Gastroesophageal sphincter (tissue), 4 donors: ENCODE data around the gene PTRH1. TPM values are rescaled to one million over a fixed set of nuclear protein-coding genes. Genes with fewer than 3 reads are reported as not detected.

Experiments used
- ATAC-seq: fragments of 150-250 bp; one replicate; pipeline ENCODE4 v1.9.1; 2016; ENCODE audit warnings: mild to moderate bottlenecking, moderate library complexity
- H3K27ac ChIP-seq, 4 donors: fragments of 200-600 bp; sonication (generic) in 3 of 4; 1 replicate in 3 of 4; 2 replicates in 1 of 4; pipeline ENCODE4 v1.5.1; 2016 to 2019
- H3K27me3 ChIP-seq: fragments of 200-600 bp; sonication (generic); one replicate; pipeline ENCODE4 v1.5.1; 2019
- H3K36me3 ChIP-seq, 2 donors: fragments of 200-600 bp; sonication (generic); one replicate each; pipeline ENCODE4 v1.5.1; 2019; ENCODE audit warnings: control low read depth in 1 of 2
- H3K4me1 ChIP-seq, 3 donors: fragments of 200-600 bp; sonication (generic); 1 replicate in 2 of 3; 2 replicates in 1 of 3; pipeline ENCODE4 v1.5.1; 2016 to 2019; ENCODE audit warnings: control low read depth in 2 of 3
- H3K4me3 ChIP-seq, 2 donors: fragments of 200-600 bp; sonication (generic); one replicate each; pipeline ENCODE4 v1.5.1; 2019; ENCODE audit warnings: mild to moderate bottlenecking in 1 of 2, moderate library complexity in 1 of 2
- H3K9me3 ChIP-seq, 3 donors: fragments of 200-600 bp; sonication (generic); one replicate each; pipeline ENCODE4 v1.5.1; 2017 to 2019; ENCODE audit warnings: control low read depth in 2 of 3
- CTCF ChIP-seq, 4 experiments: fragments of 200-600 bp in 2 of 4; fragments of 450-650 bp in 2 of 4; sonication (generic) in 1 of 4; IDR thresholded peaks; one replicate each; pipeline ENCODE4 v1.5.1; 2017 to 2019; ENCODE audit warnings: antibody characterized with exemption in 4 of 4, mild to moderate bottlenecking in 2 of 4, moderate library complexity in 2 of 4
- EP300 ChIP-seq: sonication (generic); formaldehyde crosslinking; IDR thresholded peaks from one replicate; pipeline ENCODE4 v1.6.1; 2017; ENCODE audit warnings: antibody characterized with exemption, mild to moderate bottlenecking
- POLR2A ChIP-seq, 2 donors: fragments of 450-650 bp; IDR thresholded peaks; one replicate each; pipeline ENCODE4 v1.6.1; 2017; ENCODE audit warnings: antibody characterized with exemption in 2 of 2, mild to moderate bottlenecking in 2 of 2, moderate library complexity in 1 of 2
- POLR2AphosphoS5 ChIP-seq: sonication (generic); formaldehyde crosslinking; IDR thresholded peaks from one replicate; pipeline ENCODE4 v1.6.1; 2017; ENCODE audit warnings: antibody characterized with exemption
- WGBS, 2 donors: methylation state at CpG; one replicate each; pipeline ENCODE4 v1.1.5; 2018; ENCODE audit warnings: low coverage in 1 of 2; 5-methylcytosine and 5-hydroxymethylcytosine counted together
- total RNA-seq, 4 donors: library from RNA; depleted of rRNA; stranded (reverse); fragments of >200 nt; gene quantifications; one replicate each; pipeline ENCODE4 v1.1.0, GENCODE V29; 2016

The PTRH1 gene
- total RNA-seq, 4 donors from 2014 or later = 8.7 to 19.3 (median 16.8) TPM

GRCh38 chr9:127708952-127709587, 6.4 kb downstream of the PTRH1 start:
- WGBS, 2 donors = 100% methylated on average over 3 of the region's 8 CpGs
- peaks cover 0 to 13% of the 10 kb centered on the region in 2 donors for H3K36me3 ChIP-seq
- no peak for ATAC-seq
- no peaks in the 10 kb centered on the region for H3K9me3 ChIP-seq
- H3K27ac ChIP-seq = no peak overlapping the region
- peaks cover 12% of the 10 kb centered on the region for H3K27me3 ChIP-seq
- peaks cover 0 to 3% (median 0%) of the 10 kb centered on the region in 3 donors for H3K4me1 ChIP-seq
- no peak overlapping the region for H3K4me3 ChIP-seq
- TF ChIP-seq POLR2A (IDR thresholded peaks at IDR 0.05) = no peak
- no peak for TF ChIP-seq EP300
- TF ChIP-seq POLR2AphosphoS5 = no peak
- TF ChIP-seq CTCF (IDR thresholded peaks at IDR 0.05) = no peak

GRCh38 chr9:127707766-127708165, 7.7 kb downstream of the PTRH1 start:
- no peaks in the 10 kb centered on the region for H3K9me3 ChIP-seq
- no peak for ATAC-seq

GRCh38 chr9:127706836-127707241, 8.6 kb downstream of the PTRH1 start, which contains the start of gene CFAP157:
Gene CFAP157, plus strand, starts transcription at chr9:127706988. Its CDS starts 44 bp downstream, at chr9:127707032.
- WGBS, 2 donors = 80 to 82% methylated on average over 1 to 6 of the region's 11 CpGs
- TF ChIP-seq POLR2A (IDR thresholded peaks at IDR 0.05) (no peak), CTCF (IDR thresholded peaks at IDR 0.05) (no peak)
- Histone ChIP-seq H3K36me3 (peaks cover 0 to 4% of the 10 kb centered on the region in 2 donors), H3K4me3 (no peak within 1 kb of the TSS), H3K27me3 (peaks cover 17% of the 10 kb centered on the region), H3K4me1 (no peaks in the 10 kb centered on the region), H3K9me3 (no peaks in the 10 kb centered on the region), H3K27ac (no peak within 1 kb of the TSS)
- no peak for ATAC-seq

More at GRCh38 chr9:127707766-127708165, 7.7 kb downstream of the PTRH1 start:
- H3K27ac ChIP-seq = no peak overlapping the region
- TF ChIP-seq CTCF (IDR thresholded peaks at IDR 0.05) (no peak), EP300 (no peak), POLR2A (IDR thresholded peaks at IDR 0.05) (no peak), POLR2AphosphoS5 (no peak)
- no peaks in the 10 kb centered on the region for H3K4me1 ChIP-seq
- peaks cover 0 to 12% of the 10 kb centered on the region in 2 donors for H3K36me3 ChIP-seq
- H3K4me3 ChIP-seq = no peak overlapping the region
- H3K27me3 ChIP-seq = peaks cover 17% of the 10 kb centered on the region
- WGBS, 2 donors = 38% methylated on average over 2 of the region's 5 CpGs; no CpG with 5 or more reads in 1 of the 2 donors

GRCh38 chr9:127705577-127706379, 9.7 kb downstream of the PTRH1 start:
- WGBS, 2 donors = 67% methylated on average over 3 to 7 of the region's 12 CpGs
- H3K9me3 ChIP-seq = no peaks in the 10 kb centered on the region
- TF ChIP-seq POLR2A (IDR thresholded peaks at IDR 0.05) (no peak), CTCF (IDR thresholded peaks at IDR 0.05) (no peak), EP300 (no peak), POLR2AphosphoS5 (no peak)
- H3K36me3 ChIP-seq = no peaks in the 10 kb centered on the region
- H3K4me3 ChIP-seq = no peak overlapping the region
- H3K27ac ChIP-seq = no peak overlapping the region
- ATAC-seq = no peak
- peaks cover 17% of the 10 kb centered on the region for H3K27me3 ChIP-seq
- H3K4me1 ChIP-seq = no peaks in the 10 kb centered on the region
